CD14-positive monocyte (primary cell): ENCODE results near the gene GIGYF2. TPM values are rescaled to one million over a fixed set of nuclear protein-coding genes. Genes with fewer than 3 reads are reported as not detected.

Source experiments
- DNase-seq, 3 donors: peaks; one replicate each; pipeline ENCODE4 v3.0.0-alpha.2; 2011 to 2022
- H2AFZ ChIP-seq: 2 replicates; pipeline ENCODE4 v1.6.0; 2012; ENCODE audit warnings: mild to moderate bottlenecking, low read depth, low read length, inconsistent platforms; ENCODE audit not compliant: insufficient read depth, poor library complexity, severe bottlenecking
- H3K27ac ChIP-seq, 2 donors: 1 replicate in 1 of 2; 2 replicates in 1 of 2; pipeline ENCODE4 v1.5.1; 2012 to 2013; ENCODE audit warnings: low read length in 2 of 2, control low read depth in 1 of 2, inconsistent platforms in 1 of 2, low read depth in 1 of 2, mild to moderate bottlenecking in 1 of 2
- H3K27me3 ChIP-seq, 2 donors: one replicate each; pipeline versions ENCODE4 v1.6.0 to v1.6.1; 2011 to 2013; ENCODE audit warnings: low read length in 2 of 2; ENCODE audit not compliant: control insufficient read depth in 2 of 2, insufficient read depth in 2 of 2
- H3K36me3 ChIP-seq, 2 donors: replicated peaks in 1 of 2; 1 replicate in 1 of 2; 2 replicates in 1 of 2; pipeline versions ENCODE4 v1.5.1 to v1.6.1; 2012 to 2013; ENCODE audit warnings: low read length in 2 of 2, control low read depth in 1 of 2, inconsistent platforms in 1 of 2, mild to moderate bottlenecking in 1 of 2; ENCODE audit not compliant: insufficient read depth in 2 of 2, control insufficient read depth in 1 of 2
- H3K4me1 ChIP-seq, 2 donors: 1 replicate in 1 of 2; 2 replicates in 1 of 2; pipeline versions ENCODE4 v1.5.1 to v1.6.1; 2012 to 2013; ENCODE audit warnings: low read length in 2 of 2, control low read depth in 1 of 2, inconsistent platforms in 1 of 2, mild to moderate bottlenecking in 1 of 2, moderate library complexity in 1 of 2; ENCODE audit not compliant: insufficient read depth in 2 of 2, control insufficient read depth in 1 of 2
- H3K4me2 ChIP-seq: replicated peaks from 2 replicates; pipeline ENCODE3; 2012; ENCODE audit warnings: low read length, moderate library complexity, mild to moderate bottlenecking; ENCODE audit not compliant: poor library complexity, severe bottlenecking; ENCODE audit errors: extremely low read depth
- H3K4me3 ChIP-seq, 3 experiments: fragments of 200-600 bp in 1 of 3; sonication (generic) in 1 of 3; replicated peaks in 1 of 3; 1 replicate in 2 of 3; 2 replicates in 1 of 3; pipeline ENCODE4 v1.5.1; 2011 to 2013; ENCODE audit warnings: low read length in 3 of 3, mild to moderate bottlenecking in 3 of 3, control low read depth in 2 of 3, low read depth in 2 of 3, inconsistent platforms in 1 of 3, moderate library complexity in 1 of 3
- H3K79me2 ChIP-seq: 2 replicates; pipeline ENCODE4 v1.6.0; 2012; ENCODE audit warnings: mild to moderate bottlenecking, control low read depth, inconsistent platforms, low read length, moderate library complexity; ENCODE audit not compliant: insufficient read depth
- H3K9ac ChIP-seq: 2 replicates; pipeline ENCODE4 v1.6.0; 2017; ENCODE audit warnings: low read length, mild to moderate bottlenecking; ENCODE audit not compliant: insufficient read depth, poor library complexity, severe bottlenecking
- H3K9me3 ChIP-seq, 2 donors: replicated peaks in 1 of 2; 1 replicate in 1 of 2; 2 replicates in 1 of 2; pipeline versions ENCODE4 v1.5.1 to v1.6.1; 2012 to 2013; ENCODE audit warnings: low read length in 2 of 2, control low read depth in 1 of 2; ENCODE audit not compliant: control insufficient read depth in 1 of 2, insufficient read depth in 1 of 2
- H4K20me1 ChIP-seq: 2 replicates; pipeline ENCODE4 v1.6.0; 2012; ENCODE audit warnings: mild to moderate bottlenecking, low read length, control low read depth, moderate library complexity; ENCODE audit not compliant: insufficient read depth
- H3K27ac Mint-ChIP-seq, 7 donors: one replicate each; pipeline ENCODE4 v1.8.0; 2020; ENCODE audit warnings: mild to moderate bottlenecking in 7 of 7, mixed read lengths in 7 of 7, moderate library complexity in 6 of 7, inconsistent platforms in 2 of 7
- H3K27me3 Mint-ChIP-seq, 3 donors: one replicate each; pipeline ENCODE4 v1.8.0; 2021 to 2022; ENCODE audit warnings: low read depth in 3 of 3, mild to moderate bottlenecking in 3 of 3, mixed read lengths in 3 of 3, moderate library complexity in 3 of 3, inconsistent platforms in 1 of 3
- H3K36me3 Mint-ChIP-seq, 2 donors: one replicate each; pipeline ENCODE4 v1.8.0; 2020; ENCODE audit warnings: mixed read lengths in 2 of 2, inconsistent platforms in 1 of 2, mild to moderate bottlenecking in 1 of 2
- H3K4me1 Mint-ChIP-seq: one replicate; pipeline ENCODE4 v1.8.0; 2020; ENCODE audit warnings: mild to moderate bottlenecking, mixed read lengths
- H3K4me3 Mint-ChIP-seq, 2 donors: one replicate each; pipeline ENCODE4 v1.8.0; 2020; ENCODE audit warnings: mild to moderate bottlenecking in 2 of 2, mixed read lengths in 2 of 2, moderate library complexity in 1 of 2
- H3K9me3 Mint-ChIP-seq, 7 donors: one replicate each; pipeline ENCODE4 v1.8.0; 2020 to 2022; ENCODE audit warnings: mixed read lengths in 7 of 7, mild to moderate bottlenecking in 6 of 7, moderate library complexity in 6 of 7, inconsistent platforms in 2 of 7
- CTCF ChIP-seq: fragments of 200-600 bp; IDR thresholded peaks from one replicate; pipeline ENCODE4 v1.8.0; 2022; ENCODE audit warnings: antibody characterized with exemption, mild to moderate bottlenecking
- WGBS: methylation state at CpG from one replicate; pipeline ENCODE4 v1.1.5; 2013; ENCODE audit warnings: missing lambda C conversion rate; ENCODE audit not compliant: insufficient coverage; 5-methylcytosine and 5-hydroxymethylcytosine counted together
- intact Hi-C, 2 donors: fragments of 100-400 bp; cut with micrococcal nuclease; formaldehyde crosslinking; loops; one replicate each; pipeline versions ENCODE4 v1.15.0 to v1.15.1; 2023
- polyA plus RNA-seq, 3 donors: library from polyadenylated mRNA; depleted of rRNA in 1 of 3; unstranded in 2 of 3; stranded (reverse) in 1 of 3; fragments of 300-500 nt in 2 of 3; fragments of >200 nt in 1 of 3; fragmentation: Illumina TruSeq in 2 of 3; gene quantifications; 1 replicate in 2 of 3; 2 replicates in 1 of 3; pipeline ENCODE4 v1.2.3, GENCODE V29; 2012 to 2021

The GIGYF2 gene
- polyA plus RNA-seq, 3 donors = 7.7 to 20.7 (median 17.3) TPM

GRCh38 chr2:232863996-232864395 is 166.9 kb downstream of the GIGYF2 start:
- no peaks in the 10 kb centered on the region for H3K9me3 ChIP-seq
- no peak overlapping the region for H3K4me3 ChIP-seq
- intact Hi-C loops = no loop called here
- H3K36me3 Mint-ChIP-seq = peaks cover 25 to 30% of the 10 kb centered on the region in 2 donors
- H4K20me1 ChIP-seq = no peaks in the 10 kb centered on the region
- no peaks in the 10 kb centered on the region for H3K27me3 ChIP-seq
- no peak for TF ChIP-seq CTCF
- H3K4me3 Mint-ChIP-seq = no peak overlapping the region
- peaks cover 9 to 33% of the 10 kb centered on the region in 2 donors for H3K36me3 ChIP-seq
- peak overlapping the region in 1 of 7 donors; percentile 1 for H3K27ac Mint-ChIP-seq
- DNase-seq = no peak
- no peak overlapping the region for H2AFZ ChIP-seq
- no peaks in the 10 kb centered on the region for H3K4me1 ChIP-seq
- no peak overlapping the region for H3K9ac ChIP-seq
- no peak overlapping the region for H3K4me2 ChIP-seq
- H3K4me1 Mint-ChIP-seq = no peaks in the 10 kb centered on the region
- no peaks in the 10 kb centered on the region for H3K9me3 Mint-ChIP-seq
- no peaks in the 10 kb centered on the region for H3K79me2 ChIP-seq
- WGBS = 100% methylated on average over 1 of the region's 2 CpGs
- H3K27me3 Mint-ChIP-seq = peaks cover 0 to 2% (median 0%) of the 10 kb centered on the region in 3 donors
- H3K27ac ChIP-seq = no peak overlapping the region

GRCh38 chr2:232865165-232865564 is 168.0 kb downstream of the GIGYF2 start:
- WGBS = no CpG with 5 or more reads among the region's 1 CpG
- H3K4me2 ChIP-seq = no peak overlapping the region
- H3K27ac ChIP-seq = no peak overlapping the region
- H3K9ac ChIP-seq = no peak overlapping the region
- Mint-ChIP-seq H3K27me3 (peaks cover 0 to 2% (median 0%) of the 10 kb centered on the region in 3 donors), H3K9me3 (no peaks in the 10 kb centered on the region), H3K4me1 (peaks cover 2% of the 10 kb centered on the region), H3K36me3 (peaks cover 14 to 19% of the 10 kb centered on the region in 2 donors), H3K4me3 (no peak overlapping the region), H3K27ac (no peak overlapping the region)
- intact Hi-C loops = no loop called here
- no peak overlapping the region for H2AFZ ChIP-seq
- no peaks in the 10 kb centered on the region for H4K20me1 ChIP-seq
- peaks cover 5 to 23% of the 10 kb centered on the region in 2 donors for H3K36me3 ChIP-seq
- no peak overlapping the region for H3K4me3 ChIP-seq
- DNase-seq = no peak
- TF ChIP-seq CTCF = no peak
- no peaks in the 10 kb centered on the region for H3K4me1 ChIP-seq
- H3K9me3 ChIP-seq = no peaks in the 10 kb centered on the region
- H3K79me2 ChIP-seq = no peaks in the 10 kb centered on the region
- H3K27me3 ChIP-seq = no peaks in the 10 kb centered on the region
